Activated CD4-positive, alpha-beta T cell treated with anti-CD3 and anti-CD28 coated beads, Interleukin-2, amount 50 U/mL, for 48 hours (primary cell): ENCODE measurements around the gene KIF1A.

Experiments
- DNase-seq, 2 experiments: peaks; one replicate each; pipeline ENCODE4 v3.0.0-alpha.2; 2020

Gene KIF1A

DNA sequence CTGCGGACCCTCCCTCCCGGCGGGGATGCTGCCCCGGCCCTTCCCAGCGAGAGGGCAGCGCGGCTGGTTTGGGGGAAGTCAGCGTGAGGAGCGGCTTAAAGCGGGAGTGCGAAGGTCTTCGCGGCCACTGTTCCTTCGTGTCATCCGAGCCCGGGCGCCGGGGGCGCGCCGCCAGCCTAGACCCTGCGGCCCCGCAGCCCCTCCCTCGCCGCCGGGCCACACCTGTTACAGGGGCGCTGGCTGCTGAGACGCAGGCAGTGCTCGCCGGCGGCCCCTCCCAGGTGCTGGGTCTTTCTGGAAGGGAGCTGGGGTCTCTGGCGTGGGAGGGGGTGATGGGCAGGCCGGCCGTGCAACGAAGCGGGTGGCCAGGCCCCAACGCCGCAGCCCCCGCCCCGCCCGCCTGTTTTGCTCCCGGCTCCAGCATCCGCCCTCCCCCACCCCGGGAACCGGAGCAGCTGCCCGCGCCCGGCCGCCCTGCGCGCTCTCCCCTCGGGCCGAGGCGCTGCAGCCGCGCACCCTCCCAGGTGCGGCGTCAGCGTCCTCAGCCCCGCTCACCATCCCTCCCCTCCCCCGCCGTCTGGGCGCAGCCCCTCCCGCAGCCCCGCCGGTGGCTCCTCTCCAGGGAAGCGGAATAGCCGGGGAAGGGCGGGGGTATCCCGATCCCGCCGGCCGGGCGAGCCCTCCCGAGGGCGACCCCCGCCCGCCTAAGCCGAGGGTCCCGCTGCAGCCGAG lies 727 bp downstream of the KIF1A start:
- no peak for DNase-seq

DNA sequence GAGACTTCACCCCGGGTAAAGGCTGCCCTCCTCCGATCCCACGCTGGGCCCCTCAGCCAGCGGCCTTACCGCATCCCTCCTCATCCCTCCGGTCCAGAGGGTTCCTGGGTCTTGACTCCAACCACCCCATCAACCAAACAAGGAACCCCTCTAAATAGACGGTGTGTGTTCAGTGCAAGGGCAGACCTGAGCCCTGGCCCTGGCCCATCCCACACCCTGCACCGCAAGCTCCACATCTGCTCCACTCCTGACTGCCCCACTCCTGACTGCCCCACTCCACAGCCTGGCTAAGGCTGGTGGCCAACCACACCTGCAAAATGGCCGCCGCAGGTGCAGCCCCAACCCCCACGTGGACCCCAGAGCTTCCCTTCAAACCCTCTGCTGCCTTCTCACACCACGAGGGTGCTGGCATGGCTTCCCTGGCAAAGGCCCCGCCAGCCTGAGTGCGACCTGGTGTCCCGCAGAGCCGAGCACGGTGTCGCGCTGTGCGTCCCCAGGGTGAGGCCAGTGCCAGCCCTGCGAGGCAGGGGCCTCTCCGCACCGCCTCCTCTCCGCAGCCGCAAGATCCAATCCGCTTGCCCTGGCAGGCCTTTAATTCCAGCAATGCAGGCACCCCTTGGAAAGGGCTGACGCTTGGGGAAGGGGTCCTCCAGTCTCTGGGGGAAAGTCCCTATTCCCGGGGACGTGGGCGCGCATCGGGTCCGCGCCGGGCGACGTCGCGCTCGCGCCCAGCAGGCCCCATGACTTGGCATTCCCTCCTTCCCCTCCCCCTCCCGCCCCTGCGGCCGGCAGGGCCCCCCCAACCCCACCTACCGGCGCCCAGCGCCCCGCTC lies 1.5 kb downstream of the KIF1A start:
- DNase-seq: no peak

DNA sequence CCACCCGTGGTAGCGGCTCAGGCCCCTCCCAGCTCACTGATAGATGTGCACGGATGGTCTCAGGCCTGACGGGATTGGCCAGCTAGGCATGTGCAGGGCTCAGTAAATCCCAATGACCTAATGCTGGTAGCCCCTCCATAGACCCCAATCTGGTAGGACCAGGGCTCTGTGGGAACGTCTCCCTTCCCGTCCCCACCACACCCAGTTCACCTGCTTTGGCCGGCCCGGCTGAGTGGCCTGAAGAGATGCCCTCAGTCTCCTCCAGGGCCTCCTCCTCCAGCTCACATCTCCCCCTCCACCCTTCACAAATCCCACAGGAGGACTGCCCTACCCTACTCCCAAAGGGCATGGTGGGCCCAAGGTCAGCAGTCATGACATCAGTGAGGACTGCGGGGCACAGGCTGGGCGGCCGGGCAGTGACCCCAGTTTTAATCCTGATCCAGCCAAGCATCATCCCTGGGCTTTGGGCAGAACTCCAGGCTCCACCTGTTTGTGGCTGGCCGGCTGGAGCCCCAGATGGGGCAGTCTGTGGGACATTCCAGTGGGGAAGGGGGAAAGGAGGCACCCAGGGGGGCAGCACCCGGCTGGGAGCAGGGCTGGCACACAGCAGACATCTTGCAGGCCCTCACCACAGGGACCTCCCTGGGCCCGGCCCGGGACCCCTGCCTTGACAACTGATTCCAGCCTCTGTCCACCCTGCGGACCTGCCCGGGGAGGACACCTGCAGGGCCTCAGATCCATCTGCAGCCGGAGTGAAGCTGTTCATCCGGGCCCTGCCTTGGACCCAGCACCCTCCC lies 2.3 kb downstream of the KIF1A start:
- no peak for DNase-seq

DNA sequence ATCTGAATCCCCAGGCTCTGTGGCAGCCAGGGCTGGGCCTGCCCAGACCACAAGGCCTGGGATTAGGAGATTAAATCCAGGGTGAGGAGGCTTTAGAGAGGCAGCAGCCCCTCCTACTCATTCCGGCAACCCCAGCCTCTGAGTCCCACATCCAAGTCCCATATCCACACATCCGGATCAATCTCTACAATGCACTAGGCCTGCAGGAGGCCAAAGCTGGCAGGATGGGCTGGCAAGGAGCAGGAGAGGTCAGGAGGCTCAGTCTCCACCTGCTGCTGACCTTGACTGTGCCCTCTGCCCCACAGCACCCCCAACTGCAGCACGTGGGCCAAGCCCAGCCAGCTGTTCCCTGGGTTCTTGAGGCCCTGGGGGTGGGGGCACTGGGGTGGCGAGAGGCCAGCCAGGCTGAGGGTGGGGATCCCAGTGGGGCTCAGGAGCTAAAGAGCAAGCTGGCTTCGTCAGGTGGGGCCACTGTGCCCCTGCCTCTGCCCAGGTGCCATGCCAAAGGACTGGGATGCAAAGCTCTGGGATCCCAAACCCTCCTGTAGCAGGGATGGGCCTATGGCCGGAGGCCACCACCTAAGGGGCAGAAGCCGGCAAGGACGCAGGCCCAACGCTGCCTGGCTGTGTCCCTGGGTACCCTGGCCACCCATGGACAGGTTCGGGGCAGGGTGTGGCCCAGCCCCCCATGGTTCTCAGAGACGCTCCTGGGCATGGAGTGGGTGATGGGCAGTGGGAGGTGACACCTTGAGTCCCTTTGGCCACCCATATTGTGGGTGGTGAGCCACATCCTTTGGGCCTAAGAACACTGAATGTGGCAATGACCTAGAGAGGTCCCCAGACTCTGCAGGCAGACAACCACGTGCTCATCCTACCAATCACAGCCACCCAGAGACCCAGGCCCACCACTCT lies 3.2 kb downstream of the KIF1A start:
- no peak for DNase-seq

DNA sequence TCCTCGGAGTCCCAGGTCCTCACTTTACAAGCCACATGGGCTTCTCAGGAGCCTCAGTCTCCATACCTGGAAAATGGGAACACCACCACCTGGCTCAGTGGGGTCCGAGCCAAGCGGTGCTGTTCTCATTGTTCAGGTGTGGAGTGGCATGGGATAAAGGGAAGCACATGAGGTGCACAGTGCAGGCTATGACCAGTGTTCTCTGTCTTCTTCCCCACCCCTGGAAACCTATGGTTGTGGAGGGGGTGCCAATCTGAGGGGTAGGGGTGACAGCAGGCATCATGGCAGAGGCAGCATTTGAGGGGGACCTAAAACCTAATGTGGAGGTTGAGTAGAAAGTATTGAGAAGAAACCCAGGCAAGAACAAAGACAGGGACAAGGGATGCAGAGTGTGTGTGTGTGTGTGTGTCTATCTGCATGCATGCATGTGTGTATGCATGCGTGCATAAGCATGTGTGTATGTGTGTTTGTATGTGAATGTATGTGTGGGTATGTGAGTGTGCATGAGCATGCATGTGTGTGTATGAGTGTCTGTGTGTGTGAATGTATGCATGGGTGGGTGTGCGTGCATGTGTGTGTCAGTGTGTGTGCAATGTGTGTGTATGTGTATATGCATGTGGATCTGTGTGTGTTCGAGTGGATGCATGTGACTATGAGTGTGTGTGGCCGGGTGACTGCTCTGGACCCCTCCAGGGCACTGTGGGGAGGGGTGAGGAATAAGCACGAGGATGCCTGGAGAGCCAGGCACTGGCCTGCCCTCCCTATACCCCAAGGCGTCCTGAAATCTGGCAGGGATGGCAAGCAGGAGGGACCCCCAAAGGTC lies 4.0 kb downstream of the KIF1A start:
- DNase-seq: no peak

DNA sequence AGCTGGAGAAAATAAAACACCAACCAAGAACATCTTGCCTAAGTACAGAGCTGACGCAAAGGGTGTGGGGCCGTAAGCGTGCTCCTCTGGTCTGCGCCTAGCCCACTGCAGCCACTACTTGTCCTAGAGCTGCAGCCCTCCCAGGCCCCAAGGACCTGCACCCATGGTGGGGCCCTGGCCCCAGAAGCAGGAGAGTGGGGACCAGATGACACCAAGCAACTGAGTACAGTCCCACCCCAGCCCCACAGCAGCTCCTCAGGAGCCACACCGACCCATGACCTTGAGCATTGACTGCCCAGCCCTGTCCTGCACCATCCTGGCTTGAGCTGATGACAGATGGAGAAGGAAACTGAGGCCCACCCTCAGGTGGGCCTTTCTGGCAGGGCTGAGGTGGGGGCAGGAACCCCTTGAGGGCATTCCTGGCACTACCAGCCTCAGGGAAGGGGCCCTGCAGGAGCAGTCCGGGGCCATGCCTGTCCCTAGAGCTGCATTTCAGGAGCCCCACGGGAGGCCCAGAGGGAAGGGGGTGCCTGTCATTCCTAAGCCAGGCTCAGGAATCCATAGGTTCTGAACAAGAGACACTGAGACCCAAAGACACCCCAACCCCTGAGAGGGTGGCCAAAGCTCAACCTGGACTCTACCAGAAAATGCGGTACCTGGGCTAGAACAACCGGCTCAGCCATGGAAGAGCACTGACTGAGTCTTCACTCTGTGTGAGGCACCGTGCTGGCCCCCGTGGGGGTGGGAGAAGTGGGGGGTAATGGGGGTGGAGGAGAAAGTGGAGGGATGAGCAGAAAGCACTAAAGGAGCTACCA lies 4.9 kb downstream of the KIF1A start:
- DNase-seq: no peak

DNA sequence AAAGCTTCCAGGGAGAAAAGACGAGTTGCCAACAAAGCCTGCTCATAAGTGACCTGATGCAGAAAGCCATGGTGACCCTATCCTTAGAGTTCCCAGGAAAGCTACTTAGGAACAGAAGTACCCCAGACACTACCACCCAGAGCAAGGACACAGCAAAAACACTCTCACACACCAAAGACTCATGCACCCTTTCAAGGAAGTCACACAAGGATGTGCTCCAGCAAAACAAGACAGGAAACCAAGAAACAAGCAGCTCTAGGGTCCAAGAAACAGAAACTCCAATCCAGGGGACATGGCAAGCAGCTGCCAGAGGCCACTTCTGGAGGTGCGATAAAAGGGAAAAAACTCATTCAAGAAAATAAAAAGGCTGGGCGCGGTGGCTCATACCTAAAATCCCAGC lies 5.7 kb downstream of the KIF1A start:
- no peak for DNase-seq

DNA sequence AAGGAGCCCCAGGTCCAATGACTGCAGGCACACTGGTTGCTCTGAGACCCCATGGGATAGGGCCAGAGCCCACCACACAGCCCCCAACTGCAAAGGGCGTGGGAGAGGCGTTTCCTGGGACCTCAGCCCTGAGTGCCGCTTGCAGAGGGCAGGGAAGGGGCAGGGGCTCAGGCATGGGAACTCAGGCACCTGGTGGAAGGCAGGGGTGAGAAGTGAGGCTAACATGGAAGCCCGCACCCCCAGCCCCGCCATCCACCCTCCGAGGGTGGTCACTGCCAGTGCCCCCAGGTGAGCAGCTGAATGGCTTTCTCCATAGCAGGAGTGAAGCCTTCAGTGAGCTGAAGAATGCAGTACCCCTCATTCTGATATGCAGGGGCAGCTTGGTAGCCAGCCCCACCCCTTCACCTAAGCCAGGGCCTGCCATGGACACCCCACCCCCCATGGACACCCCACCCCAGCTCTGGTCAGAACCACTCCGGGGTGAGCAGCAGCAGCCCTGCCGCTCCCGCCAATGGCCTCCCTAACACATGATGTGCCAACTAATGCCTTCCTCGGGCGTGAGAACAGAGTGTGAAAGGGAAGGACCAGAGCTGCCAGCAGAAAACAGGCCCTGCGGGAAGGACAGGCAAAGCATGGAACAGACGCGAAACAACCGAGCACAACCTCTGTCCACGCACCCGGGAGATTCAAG lies 6.6 kb downstream of the KIF1A start:
- no peak for DNase-seq

DNA sequence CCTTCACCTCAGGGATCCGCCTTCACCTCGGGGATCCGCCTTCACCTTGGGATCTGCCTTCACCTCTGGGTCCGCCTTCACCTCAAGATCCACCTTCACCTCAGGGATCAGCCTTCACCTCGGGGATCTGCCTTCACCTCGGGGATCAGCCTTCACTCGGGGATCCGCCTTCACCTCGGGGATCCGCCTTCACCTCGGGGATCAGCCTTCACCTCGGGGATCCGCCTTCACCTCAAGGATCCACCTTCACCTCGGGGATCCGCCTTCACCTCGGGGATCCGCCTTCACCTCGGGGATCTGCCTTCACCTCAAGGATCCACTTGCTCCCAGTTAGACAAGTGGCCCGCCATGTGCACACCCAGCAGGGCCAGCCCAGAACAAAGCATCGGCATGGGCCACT lies 7.3 kb downstream of the KIF1A start:
- DNase-seq: peak in 1 of 2 experiments; percentile 1

DNA sequence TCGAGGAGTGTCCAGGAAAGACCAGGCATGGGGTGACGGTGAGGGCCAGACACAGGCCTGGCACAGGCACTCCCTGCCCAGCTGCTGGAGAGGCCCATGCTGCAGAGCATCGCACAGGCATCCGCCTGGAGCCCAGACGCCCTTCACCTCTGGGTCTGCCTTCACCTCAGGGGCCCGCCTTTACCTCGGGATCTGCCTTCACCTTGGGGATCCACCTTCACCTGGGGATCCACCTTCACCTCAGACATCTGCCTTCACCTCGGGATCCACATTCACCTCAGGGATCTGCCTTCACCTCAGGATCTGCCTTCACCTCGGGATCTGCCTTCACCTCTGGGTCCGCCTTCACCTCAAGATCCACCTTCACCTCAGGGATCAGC lies 7.7 kb downstream of the KIF1A start:
- DNase-seq: peak in 1 of 2 experiments; percentile 0

DNA sequence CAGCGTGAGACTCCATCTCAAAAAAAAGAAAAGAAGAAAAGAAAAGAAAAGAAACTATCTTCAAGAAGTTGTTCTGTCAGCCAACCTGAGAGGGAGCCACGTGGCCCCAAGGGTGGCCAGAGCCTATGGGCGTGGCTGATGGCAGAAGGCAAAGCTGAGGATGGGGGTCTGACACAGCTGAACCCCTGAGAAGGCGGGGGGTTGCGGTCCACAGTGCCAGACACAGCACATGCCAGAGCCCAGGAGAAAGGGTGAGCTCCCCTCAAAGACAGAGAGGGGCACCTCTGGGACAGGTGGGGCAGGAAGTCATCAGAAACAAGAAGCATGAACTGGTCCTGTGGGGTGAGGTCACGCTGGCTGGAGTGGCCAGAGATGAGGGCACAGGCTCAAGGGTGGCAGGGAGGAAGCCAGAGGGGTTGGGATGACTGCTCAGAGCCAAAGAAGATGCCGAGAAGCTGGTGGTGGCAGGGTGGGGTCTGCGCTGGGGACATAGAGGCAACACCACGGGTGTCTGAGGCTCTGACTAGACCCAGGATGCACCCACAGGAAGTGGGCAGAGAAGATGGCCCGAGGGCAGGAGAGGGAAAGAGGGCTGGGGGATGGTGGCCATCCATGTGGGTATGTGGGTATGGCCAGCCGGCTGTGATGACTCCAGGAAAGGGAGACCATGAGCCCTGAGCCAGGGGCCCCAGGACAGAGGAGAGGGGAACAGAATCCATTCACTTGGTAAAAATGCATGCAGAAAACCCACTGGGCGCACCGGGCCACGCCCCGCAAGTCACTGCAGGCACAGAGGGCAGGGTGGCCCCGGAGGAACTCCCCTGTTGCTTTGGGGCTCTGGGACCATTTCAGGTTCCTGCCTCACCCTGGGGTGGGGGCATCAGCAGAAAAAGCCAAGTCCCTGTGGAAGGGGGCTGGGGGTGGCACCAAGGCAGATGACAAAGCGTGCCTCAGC lies 8.4 kb downstream of the KIF1A start:
- DNase-seq: peak in 1 of 2 experiments; percentile 1

DNA sequence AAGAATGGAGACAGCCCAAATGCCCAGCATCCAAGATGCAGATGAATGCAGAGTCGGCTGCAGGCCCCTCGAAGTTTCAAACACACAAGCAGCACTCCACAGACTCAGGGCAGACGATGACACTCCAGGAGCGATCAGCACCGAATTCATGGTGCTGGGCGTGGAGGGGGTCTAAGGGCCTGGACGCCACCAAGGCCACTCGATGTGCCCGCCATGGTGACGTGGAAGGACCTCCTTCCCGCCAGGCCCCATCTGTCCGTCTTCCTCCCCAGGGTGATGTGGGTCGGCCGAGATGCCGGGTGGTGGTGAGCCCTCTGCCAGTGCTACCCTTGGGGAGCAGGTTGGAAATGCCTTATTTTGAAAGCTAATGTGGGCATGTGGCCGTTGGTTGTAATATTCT lies 9.4 kb downstream of the KIF1A start:
- peak in 1 of 2 experiments; percentile 1 for DNase-seq

DNA sequence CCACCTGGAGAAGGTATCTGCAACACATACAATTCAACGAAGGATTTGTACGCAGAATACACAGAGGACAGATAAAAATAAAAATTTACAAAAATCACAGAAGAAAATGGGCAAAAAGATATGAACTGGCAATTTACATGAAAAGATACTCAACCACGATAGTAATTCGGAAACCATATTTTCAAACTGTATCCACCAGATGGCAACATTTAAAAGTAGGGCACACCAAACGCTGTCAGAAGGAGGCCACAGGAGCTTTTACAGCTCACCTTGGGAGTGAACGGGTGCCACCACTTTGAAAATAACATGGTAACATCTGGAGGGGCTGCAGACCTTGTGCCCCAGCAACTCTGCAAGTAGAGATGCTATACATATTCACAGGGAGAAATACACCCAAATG lies 9.8 kb downstream of the KIF1A start:
- no peak for DNase-seq

DNA sequence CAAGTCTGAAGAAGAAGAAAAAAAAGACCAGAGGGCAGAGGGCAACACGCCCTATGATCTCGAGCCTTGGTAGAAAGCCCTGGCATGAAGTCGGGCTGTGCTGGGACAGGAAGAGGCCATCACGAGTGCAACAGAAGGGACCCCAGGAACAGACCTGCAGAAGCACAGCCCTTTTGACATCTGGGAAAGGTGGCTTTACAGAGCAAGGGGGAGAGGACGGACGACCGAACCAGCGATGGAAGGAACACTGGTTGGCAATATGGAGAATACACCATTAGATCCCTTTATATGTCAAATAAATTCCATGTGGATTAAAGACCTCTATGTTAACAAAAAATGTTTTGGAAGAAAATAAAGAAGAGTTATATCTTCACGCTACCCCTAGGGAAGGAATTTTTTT lies 10.7 kb downstream of the KIF1A start:
- DNase-seq: no peak

DNA sequence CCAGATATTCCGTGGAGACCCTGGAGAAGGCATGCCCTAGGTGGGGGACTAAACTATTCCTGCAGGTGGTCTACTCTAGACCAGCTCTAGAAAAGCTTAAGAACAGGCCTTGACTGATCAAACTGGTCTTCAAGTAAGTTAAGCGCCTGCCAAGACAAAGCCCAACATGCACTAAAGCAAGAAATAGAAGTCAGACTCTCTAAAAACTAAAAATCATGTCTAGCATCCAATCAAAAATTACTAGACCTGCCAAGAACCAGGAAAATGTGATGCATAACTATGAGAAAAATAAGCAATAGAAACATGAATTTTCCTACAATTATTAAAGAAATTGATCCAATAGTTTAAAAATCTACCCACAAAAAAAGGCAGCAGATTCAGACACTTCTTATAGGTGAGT lies 13.6 kb downstream of the KIF1A start:
- no peak for DNase-seq

DNA sequence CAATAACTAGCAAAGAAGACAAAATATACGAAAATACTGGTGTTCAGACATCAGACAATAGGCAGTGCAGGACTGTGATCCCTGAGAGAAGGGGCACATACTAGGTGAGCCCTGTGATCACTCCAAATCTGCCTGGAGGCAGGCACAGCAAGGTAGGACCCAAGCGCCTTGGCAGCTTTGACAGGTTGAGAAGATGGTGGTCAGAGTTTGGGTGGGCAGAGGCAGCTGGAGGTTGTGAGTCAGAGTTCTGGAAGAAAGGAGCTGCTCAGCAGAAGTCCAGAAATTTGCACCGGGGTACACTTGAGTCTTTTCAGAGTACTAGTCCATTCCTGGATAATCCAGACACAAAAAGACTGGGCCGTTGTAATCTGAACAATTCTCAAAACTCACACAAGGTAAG lies 14.0 kb downstream of the KIF1A start:
- DNase-seq: no peak

DNA sequence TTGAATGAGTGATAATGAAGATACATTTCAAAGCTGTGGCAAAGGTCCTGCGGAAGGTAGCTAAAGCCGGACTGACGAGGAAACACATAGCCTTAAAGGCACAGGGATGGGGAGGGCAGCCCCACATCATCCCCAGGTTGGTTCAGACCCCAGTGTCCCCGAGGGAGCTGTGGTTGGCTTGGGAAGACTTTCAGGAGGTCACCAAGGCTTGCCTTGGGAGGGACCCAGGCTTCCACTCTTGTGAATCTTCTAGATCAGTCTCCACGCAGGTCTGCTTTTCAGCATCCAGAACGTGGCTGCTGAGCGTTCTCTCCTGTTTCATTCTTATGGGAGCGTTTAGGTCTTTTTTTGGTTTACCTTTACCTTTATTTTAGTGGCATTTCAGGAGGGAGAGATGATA lies 16.8 kb downstream of the KIF1A start:
- no peak for DNase-seq

DNA sequence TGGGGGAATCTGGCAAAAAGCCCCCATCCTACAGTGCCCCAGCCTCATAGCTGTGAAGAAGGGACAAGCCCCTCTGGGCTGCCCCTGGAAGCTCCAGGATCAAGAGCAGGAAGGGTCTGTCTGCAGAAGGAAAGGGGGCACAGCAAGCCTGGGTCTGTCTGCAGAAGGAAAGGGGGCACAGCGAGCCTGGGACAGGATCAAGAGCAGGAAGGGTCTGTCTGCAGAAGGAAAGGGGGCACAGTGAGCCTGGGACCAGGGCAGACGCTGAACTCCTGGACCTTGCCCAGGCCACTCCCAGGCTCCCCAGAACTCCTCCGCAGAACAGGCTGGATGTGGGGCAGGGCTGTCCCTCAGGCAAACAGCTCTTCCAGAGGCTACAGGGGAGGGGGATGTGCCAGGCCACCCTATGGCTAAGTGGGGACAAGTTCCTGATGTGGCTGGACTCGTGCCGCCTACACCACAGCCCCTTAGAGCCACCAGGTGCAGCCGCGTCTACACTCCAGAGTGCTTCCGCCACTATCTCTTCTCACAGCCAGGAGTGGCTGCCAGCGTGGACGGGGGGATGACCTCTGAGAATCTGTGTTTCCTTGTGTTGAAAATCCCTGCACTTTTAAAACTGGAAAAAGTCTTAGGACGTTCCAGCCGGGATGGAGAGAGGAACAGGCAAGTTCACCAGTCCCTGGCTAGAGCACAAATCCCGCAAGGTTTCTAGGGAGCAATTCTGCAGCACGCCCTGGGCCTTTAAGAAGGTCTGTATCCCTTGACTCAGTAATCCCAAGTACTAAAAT lies 20.8 kb downstream of the KIF1A start:
- no peak for DNase-seq
